HG02885 (cell line): Measurements from ENCODE around the gene MMADHC.
A peak's percentile ranks its signal among the peaks of the same experiment; 100 is the strongest.
"Not testable (repeated sequence)": the region's sequence is repeated elsewhere in the genome, so short reads cannot be mapped to it uniquely, and the experiment has no call there.

Experiments
- ATAC-seq: cut with Tn5 transposase; IDR thresholded peaks from one replicate; pipeline ENCODE4 v1.9.1; 2021; ENCODE audit warnings: mild to moderate bottlenecking; ENCODE audit not compliant: unreplicated experiment, poor library complexity

MMADHC gene

DNA sequence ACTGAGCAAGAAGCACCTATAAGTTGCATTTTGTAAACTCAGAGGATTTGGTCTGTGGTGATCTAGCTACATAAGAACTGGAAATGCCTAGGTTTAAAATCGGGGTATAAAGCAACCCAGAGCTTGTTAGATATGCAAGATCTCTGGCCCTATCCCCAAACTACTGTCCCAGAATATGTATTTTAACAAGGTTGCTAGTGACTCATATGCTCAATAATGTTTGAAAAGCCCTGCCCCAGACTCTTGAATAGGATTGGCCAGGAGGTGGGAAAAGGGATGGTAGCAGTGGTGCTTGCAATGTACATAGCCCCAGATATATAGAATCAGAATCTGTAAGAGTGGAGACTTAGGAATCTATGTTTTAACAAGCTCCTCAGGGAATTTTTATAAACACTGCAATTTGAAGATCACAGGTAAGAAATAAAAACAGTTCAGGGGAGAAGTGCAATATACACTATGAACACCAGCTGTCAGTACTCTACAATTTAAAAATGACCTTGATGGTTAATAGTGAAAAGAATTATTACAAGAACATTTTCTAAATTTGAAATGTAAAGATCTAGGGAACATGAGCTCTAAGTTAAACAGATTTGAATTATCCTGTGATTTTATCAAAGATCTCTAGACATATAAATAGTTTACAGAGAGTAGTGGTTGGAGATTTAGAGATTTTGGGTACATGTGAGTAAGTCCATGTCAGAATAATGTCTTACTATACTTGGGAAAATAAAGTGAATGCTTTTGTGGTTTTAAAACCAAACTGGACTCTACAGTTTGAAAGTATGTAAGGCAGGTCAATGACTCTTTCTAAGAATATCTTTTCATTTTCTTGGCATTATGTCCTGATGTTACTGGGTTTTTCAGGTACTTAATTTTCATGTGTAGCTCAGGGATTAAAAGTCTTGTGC, 7.7 kb upstream of the MMADHC start:
- no peak for ATAC-seq

DNA sequence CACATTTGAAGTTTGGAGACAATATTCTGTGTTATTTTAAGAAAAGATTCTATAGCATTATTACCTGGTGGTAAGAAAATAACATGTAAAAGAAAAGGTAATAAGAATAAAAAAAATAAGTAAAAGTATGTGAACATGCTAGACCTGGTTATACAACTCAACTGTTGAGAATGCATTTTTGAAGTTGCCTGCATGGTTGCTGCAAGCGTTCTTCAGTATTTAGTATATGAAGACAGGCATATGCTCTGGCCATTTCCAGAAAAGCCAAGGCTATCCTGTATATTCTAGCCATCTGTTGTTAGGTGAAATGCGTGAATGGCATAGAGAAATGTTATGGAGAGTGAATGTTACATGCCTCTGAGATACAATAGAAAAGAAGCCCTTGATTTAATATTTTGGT, 6.8 kb upstream of the MMADHC start:
- ATAC-seq, result no peak

DNA sequence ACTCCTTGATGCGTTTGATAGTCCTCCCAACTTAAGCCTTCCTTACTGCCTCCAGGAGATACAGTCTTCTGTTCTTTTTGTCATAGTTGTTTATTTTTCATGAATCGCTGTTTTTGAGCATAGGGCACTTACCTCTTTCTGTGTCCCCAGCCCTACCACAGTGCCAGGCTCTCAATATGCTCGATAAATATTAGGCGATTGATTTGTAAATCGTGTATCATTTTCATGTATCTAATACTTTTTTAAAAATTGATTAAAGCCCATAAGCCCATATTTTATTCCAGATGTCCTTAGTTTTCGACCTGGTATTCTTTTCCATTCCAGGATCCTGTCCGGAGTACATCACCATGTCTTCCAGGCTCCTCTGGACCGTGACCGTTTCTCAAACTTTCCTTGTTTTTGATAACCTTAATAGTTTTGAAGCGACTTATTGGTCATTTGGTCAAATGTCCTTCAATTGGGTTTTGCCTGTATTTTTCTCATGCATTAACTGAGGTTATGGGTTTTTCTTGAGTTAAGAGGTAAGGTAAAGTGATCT, 444 bp upstream of the MMADHC start:
- ATAC-seq, result no peak

DNA sequence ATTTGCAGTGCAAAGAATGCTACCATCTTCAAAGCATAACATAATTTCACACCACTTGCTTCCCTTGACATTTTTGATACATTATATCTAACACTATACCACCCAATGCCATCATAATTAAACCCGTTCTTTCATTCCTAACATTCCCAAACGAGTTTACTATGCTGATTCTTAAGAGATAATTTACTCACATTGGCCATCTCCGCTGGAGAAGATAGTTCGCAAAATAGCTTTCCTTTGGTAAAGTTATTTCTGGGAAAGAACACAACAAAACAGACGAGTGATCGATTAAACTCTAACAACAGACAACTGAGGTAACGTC, 716 bp downstream of the MMADHC start:
- no peak for ATAC-seq

DNA sequence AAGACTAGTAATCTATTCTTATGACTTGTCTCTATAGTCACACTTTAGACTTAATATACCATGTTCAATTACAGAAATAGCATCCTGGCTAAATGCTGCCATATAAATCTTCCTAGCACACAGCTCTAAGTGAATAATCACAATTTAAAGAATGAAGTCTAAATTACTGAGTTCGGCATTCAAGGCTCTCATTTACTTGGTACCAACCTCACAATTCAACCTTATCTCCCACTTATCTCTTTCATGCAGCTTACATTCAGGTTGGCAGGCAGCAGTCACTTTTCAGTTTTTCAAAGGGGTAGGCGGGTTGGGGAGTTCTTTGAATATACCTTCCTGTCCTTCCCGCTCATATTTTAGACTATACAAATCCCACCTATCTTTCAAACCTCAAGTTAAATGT, 1.5 kb downstream of the MMADHC start:
- no peak for ATAC-seq

DNA sequence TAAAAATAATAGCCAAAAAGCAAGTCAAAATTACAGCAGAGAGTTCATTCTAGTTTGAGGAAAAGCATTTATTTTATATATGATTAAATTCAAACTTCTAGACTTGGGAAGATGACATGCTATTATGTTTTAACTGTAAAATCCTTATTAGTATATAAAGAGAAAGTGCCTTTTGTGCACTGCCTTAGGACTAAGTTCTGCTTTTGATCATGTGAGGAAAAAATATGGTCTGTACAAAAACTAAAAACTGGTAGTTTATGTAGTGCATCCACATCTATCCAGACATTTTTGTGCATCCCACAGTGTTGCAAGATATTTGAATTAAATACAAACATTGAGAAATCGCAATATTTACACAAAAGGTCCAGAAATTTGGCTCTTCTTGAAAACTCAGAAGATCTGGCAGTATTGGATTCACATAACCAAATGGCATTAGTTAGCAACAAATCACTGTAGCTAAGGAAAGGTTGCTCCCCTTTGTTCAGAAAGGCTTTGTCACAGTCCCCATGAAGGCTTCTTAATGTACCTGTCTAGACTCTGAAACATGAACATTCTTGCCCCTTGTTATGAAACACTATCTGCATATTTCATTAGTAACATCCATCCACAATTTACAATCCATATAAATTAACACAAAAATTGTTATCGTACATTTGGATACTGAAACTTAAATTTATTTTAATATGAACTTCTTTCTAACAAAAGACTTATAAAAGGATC, 2.2 kb downstream of the MMADHC start:
- no peak for ATAC-seq

DNA sequence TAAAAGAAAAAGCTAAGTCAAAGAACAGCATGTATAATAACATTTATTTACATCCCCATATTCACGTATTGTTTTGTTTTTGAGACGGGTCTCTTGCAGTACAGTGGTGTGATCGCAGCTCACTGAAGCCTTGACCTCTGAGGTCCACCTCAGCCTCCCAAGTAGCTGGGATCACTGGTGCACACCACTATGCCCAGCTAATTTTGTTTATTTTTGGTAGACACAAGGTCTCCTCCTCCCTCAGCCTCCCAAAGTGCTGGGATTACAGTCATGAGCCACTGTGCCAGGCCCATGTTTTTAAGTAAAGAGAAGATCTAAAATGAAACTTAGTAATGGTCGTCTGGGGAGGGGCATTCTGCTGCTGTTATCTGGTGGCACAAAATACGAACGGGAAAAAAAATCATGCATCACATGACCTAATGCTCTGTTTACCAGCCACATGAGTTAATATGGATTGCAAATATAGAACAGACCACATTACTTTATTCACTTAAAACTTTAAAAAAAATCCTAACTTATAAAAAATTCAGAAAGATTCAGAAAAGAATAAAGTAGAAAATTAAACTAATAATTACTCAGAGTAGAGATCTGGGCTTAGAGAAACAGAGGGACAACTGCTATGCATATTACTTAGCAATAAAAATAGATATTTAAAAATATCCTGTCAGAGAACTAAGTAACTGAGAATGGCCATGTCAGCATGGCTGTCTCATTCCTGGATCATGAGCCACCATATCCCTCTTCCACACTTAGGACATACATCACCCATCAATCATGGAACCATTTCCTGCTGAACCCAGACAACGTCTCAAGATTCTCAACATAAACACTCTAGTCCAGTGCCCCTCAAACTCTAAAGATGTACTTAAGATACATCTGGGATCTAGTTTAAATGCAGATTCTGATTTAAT, 7.3 kb downstream of the MMADHC start:
- ATAC-seq, result no peak

DNA sequence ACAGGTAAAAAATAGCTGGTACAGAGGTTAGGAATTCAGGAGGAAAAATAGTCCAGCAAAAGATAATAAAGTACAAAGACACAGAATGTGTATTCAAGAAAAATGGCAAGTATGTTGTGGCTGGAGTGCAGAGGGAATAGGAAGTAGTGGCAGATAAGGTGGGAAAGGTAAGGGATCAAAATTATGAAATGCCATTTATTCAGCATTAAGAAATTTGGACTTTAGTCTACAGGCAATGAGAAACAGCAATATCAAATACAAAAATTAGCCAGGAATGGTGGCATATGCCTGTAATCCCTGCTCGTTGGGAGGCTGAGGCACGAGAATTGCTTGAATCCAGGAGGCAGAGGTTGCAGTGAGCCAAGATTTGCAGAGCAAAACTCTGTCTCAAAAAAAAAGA, 10.3 kb downstream of the MMADHC start:
- ATAC-seq, result no peak

DNA sequence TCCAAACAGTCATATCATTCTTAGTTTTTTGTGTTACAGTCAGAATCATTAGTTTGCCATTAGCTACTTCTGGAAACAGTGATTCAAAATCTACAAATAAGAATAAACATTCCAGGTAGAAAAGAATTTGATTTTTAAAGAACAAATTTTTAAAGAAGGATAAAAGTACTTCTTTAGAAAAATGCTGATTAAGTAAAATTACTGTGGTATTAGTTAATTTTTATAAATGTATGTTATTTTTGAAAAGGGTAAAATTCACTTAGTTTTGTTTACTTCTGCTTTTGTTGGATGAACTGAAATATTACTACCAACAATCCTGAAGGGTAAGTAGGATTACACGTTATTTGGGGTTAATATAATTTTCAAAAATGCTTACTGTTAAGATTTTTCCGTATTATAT, 11.8 kb downstream of the MMADHC start:
- no peak for ATAC-seq

DNA sequence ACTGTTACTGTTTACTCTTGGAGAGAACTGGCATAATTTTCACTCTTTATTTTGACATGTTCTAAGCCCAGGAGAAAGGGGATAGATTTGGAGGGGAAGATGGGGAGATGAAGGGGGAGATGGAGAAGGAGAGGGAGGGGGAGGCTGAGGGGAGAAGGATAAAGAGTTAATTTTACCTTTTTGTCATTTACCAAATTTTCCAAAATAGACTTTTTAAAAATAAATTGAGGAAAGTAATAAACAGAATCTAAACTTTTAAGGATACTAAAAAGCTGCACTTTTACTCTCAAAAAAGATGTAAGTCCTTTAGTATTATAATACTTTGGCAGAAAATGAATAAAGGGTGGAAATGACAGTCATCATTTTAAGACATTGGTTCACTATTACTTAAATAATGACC, 12.3 kb downstream of the MMADHC start:
- no peak for ATAC-seq

DNA sequence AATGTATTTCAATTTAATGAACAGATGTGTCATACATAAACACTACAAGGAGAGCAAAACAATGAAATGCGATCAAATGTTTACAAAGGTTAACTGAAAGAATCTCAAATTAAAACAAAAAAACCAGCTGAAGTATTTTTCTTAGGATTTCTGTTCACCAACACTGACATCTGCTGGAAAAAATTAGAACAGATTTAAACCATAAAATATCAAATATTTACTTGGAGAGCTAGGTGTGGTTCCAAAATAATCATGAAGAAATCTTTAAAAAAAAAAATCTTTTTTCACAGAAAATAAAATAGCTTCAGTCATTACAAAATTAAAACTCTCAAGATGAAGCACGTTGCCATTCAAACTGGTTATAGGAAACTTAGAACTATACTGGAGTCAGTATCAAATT, 13.8 kb downstream of the MMADHC start:
- ATAC-seq, result no peak

DNA sequence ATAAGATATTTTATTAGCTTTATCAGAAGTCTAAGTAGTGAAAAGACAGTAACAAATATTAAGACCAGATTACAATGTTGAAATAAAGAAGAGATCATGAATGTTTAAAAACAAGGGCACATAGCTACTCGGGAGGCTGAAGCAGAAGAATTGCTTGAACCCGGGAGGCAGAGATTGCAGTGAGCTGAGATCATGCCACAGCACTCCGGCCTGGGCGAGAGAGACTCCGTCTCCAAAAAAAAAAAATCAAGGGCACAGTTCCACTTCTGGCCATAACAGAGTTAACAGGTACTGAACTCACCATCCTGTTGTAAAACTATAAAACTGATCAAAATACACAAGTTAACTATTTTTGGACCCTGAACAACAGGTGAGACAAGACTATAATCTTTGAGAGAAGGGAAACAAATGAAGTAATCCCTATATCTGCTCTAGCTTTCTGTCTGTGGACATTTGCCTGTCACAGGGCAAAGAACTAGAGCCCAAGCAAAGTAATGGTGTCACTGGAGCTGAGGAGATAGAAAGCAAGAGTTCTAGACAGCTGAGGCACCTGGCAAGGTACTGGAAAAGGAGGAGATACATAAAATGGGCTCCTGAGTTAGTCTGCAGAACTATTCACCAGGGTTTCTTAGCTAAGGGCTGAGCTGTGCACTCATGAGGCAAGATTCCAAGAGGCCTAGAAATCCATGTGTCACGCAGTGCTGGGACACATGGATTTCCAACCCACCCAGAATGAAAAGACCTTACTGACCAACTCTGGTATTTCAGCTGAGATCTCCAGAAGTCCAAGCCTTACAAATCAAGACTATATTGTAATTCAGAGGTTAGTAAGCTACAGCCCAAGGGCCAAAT, 15.2 kb downstream of the MMADHC start:
- ATAC-seq, result no peak

DNA sequence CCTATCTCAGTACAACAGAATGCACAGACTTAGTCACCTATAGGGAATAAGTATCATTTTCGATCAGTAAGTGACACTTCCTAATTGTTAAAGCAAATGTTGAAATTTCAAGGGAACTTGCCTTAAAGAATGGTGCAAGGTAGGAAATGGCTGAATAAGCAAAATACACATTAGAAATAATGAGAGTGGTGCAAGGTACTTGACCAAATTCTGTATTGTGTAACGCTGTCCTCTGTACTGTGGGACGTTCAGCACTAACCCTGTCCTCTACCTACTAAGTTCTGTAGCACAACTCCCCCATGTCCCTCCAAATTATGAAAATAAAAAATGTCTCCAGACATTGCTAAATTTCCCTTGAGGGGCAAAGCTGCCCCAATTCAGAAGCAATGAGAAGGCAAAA, 19.4 kb downstream of the MMADHC start:
- no peak for ATAC-seq

DNA sequence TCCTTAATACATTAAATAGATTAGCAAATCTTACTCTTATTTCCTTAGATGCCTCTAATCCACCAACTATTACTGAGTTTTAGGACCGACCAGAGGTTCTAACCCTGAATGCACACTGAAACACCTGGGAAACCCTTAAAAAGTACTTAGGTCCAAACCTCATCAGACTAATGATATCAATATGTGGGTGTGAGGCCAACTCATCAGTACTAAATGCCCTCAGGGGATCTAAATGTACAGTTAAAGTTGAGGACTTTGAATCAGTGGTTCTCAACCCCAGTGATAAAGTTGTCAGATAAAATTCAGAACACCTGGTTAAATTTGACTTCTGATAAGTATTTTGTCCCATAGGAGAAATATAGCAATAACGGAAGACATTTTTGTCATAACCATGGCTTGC, 20.9 kb downstream of the MMADHC start:
- ATAC-seq, result no peak

DNA sequence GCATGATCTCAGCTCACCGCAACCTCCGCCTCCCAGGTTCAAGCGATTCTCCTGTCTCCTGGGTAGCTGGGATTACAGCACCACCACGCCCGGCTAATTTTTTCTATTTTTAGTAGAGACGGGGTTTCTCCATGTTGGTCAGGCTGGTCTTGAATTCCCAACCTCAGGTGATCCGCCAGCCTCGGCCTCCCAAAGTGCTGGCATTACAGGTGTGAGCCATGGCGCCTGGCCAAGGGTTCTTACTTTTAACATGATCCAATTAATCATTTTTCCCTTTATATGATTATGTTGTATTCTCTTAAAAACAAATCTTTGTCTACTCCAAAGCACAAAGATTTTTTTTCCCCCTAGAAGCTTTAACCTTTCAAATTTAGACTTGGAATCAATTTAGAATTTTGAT, 21.9 kb downstream of the MMADHC start:
- ATAC-seq, result not testable (repeated sequence)

DNA sequence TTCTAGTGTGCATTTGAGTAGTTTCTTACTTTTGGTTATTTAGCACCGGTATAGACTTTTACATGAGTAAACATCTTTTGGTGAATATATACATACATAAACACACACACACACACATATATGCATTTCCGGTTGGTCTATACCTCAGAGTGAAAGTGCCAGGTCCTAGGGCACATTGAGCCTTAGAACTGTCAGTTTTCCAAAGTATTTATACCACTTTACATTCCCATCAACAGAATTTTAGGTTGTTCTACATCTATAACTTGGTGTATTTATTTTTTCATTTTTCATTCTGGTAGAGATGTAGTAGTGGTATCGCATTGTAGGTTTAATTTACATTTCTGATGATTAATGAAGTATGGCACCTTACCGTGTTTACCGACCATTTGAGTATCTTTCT, 22.6 kb downstream of the MMADHC start:
- no peak for ATAC-seq

DNA sequence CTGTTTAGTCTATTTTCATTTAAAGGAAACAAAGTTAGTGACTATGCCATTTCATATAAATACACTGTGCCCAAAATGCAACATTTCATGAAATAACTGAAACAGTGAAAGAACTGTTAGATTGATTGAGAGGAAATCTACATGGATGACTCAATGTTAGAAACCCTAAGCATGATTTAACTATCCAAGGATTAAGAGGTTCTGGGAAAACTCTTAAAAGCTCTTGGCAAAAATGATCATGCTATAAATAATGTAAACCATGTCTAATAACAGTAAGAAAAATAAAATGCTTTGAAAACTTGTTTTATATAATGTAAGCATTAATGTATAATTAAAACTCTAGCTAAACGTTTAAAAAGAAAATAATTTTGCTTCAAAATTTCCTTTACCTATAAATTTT, 23.5 kb downstream of the MMADHC start:
- no peak for ATAC-seq

DNA sequence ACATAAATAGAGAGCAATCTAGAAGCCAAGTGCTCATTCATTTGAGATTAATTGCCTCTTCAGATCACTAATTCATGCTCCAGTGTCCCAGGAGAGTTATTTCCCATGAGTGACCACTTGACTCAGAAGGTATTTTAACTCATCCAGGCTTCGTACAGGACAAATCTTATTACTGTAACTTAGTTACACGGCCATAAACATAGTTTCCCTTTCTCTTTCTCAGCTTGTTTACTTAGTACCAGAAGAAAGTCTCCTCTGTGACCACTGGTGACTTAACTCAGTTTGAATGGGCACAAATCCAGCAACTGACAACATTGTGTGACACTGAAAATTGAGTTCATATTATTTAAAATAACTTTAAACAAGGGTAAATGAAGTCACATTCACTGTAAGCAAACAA, 25.3 kb downstream of the MMADHC start:
- peak; percentile 83 for ATAC-seq

DNA sequence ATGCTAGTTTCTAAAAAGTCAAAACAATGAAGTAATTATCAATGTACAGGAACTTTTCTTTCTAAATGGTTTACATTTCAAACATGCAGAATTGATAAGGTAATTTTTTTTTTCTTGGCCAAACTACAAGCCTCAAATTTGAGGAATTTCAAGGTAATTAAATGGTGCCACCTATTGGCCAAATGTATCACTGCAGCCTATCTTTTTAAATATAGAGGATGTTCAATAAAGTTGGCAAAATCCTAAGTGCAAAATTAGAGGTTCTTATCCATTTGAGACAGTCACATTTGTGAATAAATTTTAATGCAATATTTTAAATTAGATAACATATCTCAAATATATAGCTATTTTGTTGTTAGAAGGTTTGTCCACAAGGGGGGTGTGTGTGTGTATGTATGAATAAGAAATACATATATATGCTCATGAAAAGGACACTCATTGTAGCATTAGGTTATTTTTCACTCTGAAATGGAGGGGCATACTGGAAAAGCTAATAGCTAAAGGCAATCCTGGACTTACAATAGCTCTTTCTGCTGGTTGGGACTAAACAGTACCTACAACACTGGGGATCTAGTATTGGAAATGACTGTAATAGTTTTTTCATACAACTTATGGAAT, 26.2 kb downstream of the MMADHC start:
- ATAC-seq, result peak; percentile 27
